ENCODE results near the gene ZNF536.

DNA sequence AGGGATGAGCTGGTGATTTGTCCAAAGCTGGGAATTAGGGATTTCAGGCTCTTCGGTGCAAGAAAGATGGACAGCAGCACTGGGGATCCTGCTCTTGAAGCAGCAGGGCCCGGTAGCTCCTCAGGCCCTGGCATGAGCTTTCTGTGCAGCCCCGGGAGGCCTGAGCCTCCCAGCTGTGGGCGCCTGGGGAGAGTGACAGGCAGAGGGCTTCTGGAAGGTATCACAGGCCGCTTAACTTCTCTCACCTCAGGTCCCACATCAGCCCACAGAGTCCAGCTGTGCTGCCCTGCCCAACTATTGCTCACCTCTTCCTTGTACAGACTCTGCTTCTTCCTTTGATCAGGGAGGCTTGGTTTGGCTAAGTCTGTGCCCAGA is 14.6 kb upstream of the ZNF536 start:
- TF ChIP-seq ZNF121 (CRISPR knock-in tag; IDR thresholded peaks at IDR 0.05) (no peak), MYBL2 (CRISPR knock-in tag; IDR thresholded peaks at IDR 0.05) (no peak), ZNF232 (CRISPR knock-in tag; IDR thresholded peaks at IDR 0.05) (no peak), TCF7 (CRISPR knock-in tag; IDR thresholded peaks at IDR 0.05; ENCODE audit: low read depth) (no peak), ESRRA (CRISPR knock-in tag; IDR thresholded peaks at IDR 0.05; ENCODE audit: borderline replicate concordance) (no peak), NR2C2 (CRISPR knock-in tag; IDR thresholded peaks at IDR 0.05) (no peak)
- TF ChIP-seq, protein P1, sequence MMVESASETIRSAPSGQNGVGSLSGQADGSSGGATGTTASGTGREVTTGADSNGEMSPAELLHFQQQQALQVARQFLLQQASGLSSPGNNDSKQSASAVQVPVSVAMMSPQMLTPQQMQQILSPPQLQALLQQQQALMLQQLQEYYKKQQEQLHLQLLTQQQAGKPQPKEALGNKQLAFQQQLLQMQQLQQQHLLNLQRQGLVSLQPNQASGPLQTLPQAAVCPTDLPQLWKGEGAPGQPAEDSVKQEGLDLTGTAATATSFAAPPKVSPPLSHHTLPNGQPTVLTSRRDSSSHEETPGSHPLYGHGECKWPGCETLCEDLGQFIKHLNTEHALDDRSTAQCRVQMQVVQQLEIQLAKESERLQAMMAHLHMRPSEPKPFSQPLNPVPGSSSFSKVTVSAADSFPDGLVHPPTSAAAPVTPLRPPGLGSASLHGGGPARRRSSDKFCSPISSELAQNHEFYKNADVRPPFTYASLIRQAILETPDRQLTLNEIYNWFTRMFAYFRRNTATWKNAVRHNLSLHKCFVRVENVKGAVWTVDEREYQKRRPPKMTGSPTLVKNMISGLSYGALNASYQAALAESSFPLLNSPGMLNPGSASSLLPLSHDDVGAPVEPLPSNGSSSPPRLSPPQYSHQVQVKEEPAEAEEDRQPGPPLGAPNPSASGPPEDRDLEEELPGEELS (CRISPR knock-in tag; IDR thresholded peaks at IDR 0.05) = no peak
- TF ChIP-seq, protein P2, sequence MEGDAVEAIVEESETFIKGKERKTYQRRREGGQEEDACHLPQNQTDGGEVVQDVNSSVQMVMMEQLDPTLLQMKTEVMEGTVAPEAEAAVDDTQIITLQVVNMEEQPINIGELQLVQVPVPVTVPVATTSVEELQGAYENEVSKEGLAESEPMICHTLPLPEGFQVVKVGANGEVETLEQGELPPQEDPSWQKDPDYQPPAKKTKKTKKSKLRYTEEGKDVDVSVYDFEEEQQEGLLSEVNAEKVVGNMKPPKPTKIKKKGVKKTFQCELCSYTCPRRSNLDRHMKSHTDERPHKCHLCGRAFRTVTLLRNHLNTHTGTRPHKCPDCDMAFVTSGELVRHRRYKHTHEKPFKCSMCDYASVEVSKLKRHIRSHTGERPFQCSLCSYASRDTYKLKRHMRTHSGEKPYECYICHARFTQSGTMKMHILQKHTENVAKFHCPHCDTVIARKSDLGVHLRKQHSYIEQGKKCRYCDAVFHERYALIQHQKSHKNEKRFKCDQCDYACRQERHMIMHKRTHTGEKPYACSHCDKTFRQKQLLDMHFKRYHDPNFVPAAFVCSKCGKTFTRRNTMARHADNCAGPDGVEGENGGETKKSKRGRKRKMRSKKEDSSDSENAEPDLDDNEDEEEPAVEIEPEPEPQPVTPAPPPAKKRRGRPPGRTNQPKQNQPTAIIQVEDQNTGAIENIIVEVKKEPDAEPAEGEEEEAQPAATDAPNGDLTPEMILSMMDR (IDR thresholded peaks at IDR 0.05) = no peak
- TF ChIP-seq, protein P3, sequence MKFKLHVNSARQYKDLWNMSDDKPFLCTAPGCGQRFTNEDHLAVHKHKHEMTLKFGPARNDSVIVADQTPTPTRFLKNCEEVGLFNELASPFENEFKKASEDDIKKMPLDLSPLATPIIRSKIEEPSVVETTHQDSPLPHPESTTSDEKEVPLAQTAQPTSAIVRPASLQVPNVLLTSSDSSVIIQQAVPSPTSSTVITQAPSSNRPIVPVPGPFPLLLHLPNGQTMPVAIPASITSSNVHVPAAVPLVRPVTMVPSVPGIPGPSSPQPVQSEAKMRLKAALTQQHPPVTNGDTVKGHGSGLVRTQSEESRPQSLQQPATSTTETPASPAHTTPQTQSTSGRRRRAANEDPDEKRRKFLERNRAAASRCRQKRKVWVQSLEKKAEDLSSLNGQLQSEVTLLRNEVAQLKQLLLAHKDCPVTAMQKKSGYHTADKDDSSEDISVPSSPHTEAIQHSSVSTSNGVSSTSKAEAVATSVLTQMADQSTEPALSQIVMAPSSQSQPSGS (CRISPR knock-in tag; IDR thresholded peaks at IDR 0.05; ENCODE audit: borderline replicate concordance, low read depth) = no peak
- TF ChIP-seq, protein P4, sequence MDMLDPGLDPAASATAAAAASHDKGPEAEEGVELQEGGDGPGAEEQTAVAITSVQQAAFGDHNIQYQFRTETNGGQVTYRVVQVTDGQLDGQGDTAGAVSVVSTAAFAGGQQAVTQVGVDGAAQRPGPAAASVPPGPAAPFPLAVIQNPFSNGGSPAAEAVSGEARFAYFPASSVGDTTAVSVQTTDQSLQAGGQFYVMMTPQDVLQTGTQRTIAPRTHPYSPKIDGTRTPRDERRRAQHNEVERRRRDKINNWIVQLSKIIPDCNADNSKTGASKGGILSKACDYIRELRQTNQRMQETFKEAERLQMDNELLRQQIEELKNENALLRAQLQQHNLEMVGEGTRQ (CRISPR knock-in tag; IDR thresholded peaks at IDR 0.05) = no peak
- TF ChIP-seq, protein P5, sequence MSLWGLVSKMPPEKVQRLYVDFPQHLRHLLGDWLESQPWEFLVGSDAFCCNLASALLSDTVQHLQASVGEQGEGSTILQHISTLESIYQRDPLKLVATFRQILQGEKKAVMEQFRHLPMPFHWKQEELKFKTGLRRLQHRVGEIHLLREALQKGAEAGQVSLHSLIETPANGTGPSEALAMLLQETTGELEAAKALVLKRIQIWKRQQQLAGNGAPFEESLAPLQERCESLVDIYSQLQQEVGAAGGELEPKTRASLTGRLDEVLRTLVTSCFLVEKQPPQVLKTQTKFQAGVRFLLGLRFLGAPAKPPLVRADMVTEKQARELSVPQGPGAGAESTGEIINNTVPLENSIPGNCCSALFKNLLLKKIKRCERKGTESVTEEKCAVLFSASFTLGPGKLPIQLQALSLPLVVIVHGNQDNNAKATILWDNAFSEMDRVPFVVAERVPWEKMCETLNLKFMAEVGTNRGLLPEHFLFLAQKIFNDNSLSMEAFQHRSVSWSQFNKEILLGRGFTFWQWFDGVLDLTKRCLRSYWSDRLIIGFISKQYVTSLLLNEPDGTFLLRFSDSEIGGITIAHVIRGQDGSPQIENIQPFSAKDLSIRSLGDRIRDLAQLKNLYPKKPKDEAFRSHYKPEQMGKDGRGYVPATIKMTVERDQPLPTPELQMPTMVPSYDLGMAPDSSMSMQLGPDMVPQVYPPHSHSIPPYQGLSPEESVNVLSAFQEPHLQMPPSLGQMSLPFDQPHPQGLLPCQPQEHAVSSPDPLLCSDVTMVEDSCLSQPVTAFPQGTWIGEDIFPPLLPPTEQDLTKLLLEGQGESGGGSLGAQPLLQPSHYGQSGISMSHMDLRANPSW (CRISPR knock-in tag; conservative IDR thresholded peaks at IDR 0.05; ENCODE audit: low read depth) = no peak
